ENCODE results near the gene GFAP.
A peak's percentile ranks its signal among the peaks of the same experiment; 100 is the strongest.

Gene GFAP

DNA sequence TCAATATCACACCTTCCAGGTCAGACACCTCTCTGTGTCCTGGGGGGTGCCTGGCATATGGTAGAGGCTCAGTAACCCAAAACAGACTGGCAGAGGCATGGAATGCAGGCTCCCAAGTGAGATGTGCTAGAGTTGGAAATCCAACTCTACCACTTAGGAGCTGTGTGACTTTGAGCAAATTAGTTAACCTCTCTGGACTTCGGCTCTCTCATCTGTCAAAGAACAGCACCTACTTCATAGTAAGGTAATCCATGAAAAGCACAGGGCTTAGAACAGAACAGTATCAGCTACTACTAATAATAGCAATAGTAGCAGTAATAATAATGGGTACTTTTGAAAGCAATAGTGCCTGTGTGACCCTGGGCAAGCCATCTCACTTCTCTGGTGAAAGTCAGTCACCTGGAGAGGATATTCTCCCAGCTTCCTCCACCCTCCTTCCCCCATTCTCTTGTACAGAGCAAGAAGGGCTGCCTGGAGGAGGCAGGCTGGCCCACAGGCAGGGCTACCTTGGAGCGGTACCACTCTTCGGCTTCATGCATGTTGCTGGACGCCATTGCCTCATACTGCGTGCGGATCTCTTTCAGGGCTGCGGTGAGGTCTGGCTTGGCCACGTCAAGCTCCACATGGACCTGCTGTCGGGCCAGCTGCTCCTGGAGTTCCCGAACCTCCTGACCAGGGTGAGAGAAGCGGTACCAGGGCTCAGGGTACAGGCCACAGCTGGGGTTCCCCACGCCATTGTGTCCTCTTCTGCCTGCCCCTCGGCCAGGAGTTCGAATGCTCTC is 2.3 kb downstream of the GFAP start:
- DNase-seq = no peak

- peak; percentile 55 for DNase-seq
These were observed 3.9 kb downstream of the GFAP start for GRCh38 chr17:44911133-44912001.

- DNase-seq = no peak
These were observed 4.8 kb downstream of the GFAP start for GRCh38 chr17:44910231-44911106.

GRCh38 chr17:44909681-44910144 is 5.6 kb downstream of the GFAP start:
- DNase-seq = peak; percentile 88

GRCh38 chr17:44908761-44909326 is 6.5 kb downstream of the GFAP start:
- DNase-seq = no peak

DNA sequence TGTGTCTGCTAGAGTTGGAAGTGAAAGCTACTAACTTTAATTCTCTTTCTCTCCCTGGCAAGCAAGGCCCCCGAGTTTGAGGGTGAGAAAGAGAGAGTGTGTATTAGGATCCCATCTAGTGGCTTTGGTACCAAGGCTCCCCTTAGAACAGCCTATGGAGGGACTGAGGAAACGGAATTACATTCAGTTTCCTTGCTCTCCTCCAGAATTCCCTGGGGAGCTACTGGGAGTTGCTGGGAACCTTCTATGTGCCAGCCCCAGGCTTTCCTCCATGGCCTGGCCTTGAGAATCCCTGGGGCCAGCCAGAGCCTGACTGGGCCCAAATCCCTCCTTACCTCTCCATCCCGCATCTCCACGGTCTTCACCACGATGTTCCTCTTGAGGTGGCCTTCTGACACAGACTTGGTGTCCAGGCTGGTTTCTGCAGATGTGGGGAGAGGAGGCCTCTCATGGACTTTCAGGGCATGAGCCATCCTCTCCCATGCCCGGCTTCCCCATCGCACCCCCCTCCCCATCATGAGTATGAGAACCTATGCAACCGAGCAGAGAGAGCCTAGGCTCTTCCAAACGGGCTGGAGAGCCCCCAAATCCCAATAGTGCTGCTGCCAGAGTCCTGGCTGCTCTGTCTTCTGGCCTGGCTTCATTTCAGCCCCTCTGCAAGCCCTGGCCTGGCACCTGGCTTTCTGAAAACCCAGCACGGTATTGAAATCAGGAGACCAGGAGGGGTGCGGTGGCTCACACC is 7.4 kb downstream of the GFAP start:
- DNase-seq = no peak

GRCh38 chr17:44906763-44907728 is 8.3 kb downstream of the GFAP start:
- no peak for DNase-seq

- DNase-seq = peak; percentile 97
These were observed 9.2 kb downstream of the GFAP start for GRCh38 chr17:44906010-44906646.

DNA sequence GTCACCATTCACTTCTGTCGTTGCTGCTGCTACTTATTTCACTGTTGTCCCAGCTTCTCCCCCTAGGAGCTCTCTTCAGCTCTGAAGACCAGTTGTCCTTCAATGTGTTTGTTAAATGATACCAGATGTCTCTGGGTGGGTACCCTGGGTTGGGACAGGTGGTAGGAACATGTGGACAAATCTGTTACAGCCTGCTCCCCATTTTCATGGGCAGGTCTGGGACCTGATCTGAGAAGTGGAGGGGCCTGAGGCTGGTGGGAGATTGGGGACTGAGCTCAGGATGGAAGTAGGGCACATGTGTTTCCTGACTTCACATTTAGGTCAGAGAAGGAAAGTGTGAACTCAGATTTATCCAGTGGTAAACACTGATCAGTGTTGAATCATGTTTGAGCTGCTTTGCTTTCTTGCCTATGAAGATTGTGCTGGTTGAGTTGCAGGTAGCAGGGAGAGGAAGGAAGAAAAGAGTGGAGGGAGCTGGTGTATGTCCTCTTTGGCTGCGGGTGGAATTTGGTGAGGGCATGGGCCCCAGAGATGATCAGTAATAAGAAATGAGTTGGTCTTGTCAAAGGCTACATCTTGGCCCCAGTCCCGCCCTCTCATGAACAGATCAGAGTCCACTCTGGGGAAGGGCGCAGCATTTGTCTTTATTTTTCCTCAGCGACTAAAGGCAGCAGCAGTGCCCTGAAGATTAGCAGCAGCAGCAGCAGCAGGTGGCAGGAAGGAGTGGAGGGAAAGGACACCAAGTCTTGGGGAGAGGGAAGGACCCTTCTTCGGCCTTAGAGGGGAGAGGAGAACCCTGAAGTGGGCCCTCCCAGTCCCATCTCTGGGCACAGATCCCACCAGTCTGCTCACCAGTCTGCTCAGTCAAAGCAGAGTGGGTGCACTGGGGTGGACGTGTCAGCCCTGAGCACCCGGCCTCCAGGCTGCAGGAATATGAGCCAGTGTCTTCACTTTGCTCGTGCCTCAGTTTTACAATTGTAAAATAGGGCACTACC is 10.0 kb downstream of the GFAP start:
- no peak for DNase-seq

- DNase-seq = no peak
These were observed 11.0 kb downstream of the GFAP start for GRCh38 chr17:44904001-44904984.

- DNase-seq = no peak
These were observed 12.2 kb downstream of the GFAP start for GRCh38 chr17:44903012-44903685.

DNA sequence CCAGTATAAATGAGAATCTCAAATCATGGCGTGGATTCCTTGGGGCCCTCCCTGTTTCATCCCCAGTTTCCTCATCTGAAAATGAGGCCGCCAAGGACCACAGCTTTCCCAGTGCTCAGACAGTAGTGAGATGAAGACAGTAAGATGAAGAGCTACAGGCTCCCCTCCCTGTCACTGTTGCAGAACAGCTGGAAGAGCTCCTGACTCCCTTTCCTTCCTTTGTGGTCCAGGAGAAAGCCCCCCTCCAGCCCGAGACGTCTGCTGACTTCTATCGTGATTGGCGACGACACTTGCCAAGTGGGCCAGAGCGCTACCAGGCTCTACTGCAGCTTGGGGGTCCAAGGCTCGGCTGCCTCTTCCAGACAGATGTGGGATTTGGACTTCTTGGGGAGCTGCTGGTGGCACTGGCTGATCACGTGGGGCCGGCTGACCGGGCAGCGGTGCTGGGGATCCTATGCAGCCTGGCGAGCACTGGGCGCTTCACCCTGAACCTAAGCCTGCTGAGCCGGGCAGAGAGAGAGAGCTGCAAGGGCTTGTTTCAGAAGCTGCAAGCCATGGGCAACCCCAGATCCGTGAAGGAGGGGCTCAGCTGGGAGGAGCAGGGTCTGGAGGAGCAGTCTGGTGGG is 13.1 kb downstream of the GFAP start:
- no peak for DNase-seq

DNA sequence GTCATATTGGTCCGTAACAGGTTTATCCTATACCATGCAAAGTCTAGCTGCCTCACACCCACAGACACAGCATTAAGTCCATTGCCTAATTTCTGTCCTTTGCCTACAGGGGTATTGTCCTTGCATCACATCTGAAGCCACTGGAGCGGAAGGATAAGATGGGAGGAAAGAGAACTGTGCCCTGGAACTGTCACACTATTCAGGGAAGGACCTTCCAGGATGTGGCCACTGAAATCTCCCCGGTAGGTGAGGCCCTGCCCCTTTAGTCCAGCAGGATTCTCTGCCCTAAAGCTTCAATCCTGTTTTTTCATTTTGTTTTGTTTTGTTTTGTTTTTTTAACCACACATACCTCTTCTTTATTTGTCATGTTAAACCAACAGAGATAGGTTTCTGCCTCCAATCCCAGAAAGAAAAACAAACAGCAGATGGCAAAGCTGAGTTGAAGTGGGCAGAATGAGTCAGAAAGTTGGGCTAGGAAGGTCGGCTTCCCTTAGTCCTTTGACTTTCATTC is 13.8 kb downstream of the GFAP start:
- DNase-seq = peak; percentile 42

DNA sequence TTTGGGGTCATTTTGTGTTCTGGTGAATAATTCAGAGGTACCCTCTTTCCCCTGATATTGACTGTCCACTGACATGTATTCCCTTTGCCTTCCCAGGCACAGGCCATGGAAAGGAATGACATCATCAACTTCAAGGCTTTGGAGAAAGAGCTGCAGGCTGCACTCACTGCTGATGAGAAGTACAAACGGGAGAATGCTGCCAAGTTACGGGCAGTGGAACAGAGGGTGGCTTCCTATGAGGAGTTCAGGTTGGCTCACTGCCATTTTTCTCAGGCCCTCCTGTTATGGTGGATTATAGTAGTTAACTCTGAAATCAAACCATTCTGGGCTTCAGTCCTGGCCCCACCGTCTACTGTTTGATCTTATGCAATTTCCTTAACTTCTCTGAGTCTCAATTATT is 14.4 kb downstream of the GFAP start:
- DNase-seq = peak; percentile 73

GRCh38 chr17:44899074-44899782 is 16.1 kb downstream of the GFAP start, which contains the start of gene EFTUD2:
Gene EFTUD2 (minus strand): TSS chr17:44899445. CDS start chr17:44894521, 4,924 bp downstream.
- DNase-seq = peak; percentile 89

GRCh38 chr17:44898768-44899073 is 16.6 kb downstream of the GFAP start:
- DNase-seq = no peak
